ENCODE results near the gene LAD1.

LAD1 gene

GRCh38 chr1:201406831-201407406 is 7.8 kb upstream of the LAD1 start:
- DNase-seq (ENCODE audit: low spot score) = no peak
- TF ChIP-seq CTCF (IDR thresholded peaks at IDR 0.05) = no peak
- Histone ChIP-seq H3K27ac (no peak overlapping the region), H3K4me3 (no peak overlapping the region)

GRCh38 chr1:201405484-201405831 is 6.3 kb upstream of the LAD1 start:
- no peak for DNase-seq (ENCODE audit: low spot score)
- no peak overlapping the region for H3K27ac ChIP-seq
- TF ChIP-seq CTCF (IDR thresholded peaks at IDR 0.05) = no peak
- no peak overlapping the region for H3K4me3 ChIP-seq

GRCh38 chr1:201404722-201405483 is 5.8 kb upstream of the LAD1 start:
- H3K4me3 ChIP-seq = no peak overlapping the region
- TF ChIP-seq CTCF (IDR thresholded peaks at IDR 0.05) = no peak

GRCh38 chr1:201404055-201404454 is 4.9 kb upstream of the LAD1 start:
- DNase-seq (ENCODE audit: low spot score) = no peak
- no peak overlapping the region for H3K4me3 ChIP-seq
- no peak overlapping the region for H3K27ac ChIP-seq
- no peak for TF ChIP-seq CTCF (IDR thresholded peaks at IDR 0.05)

More at GRCh38 chr1:201404722-201405483, 5.8 kb upstream of the LAD1 start:
- H3K27ac ChIP-seq = no peak overlapping the region
- no peak for DNase-seq (ENCODE audit: low spot score)

- no peak overlapping the region for H3K4me3 ChIP-seq
- H3K27ac ChIP-seq = no peak overlapping the region
- DNase-seq (ENCODE audit: low spot score) = no peak
- TF ChIP-seq CTCF (IDR thresholded peaks at IDR 0.05) = no peak
These were observed 4.2 kb upstream of the LAD1 start for GRCh38 chr1:201403359-201403758.

GRCh38 chr1:201401700-201402099 is 2.6 kb upstream of the LAD1 start:
- no peak overlapping the region for H3K4me3 ChIP-seq
- no peak overlapping the region for H3K27ac ChIP-seq
- DNase-seq (ENCODE audit: low spot score) = no peak
- TF ChIP-seq CTCF (IDR thresholded peaks at IDR 0.05) = no peak

- Histone ChIP-seq H3K27ac (no peak overlapping the region), H3K4me3 (no peak overlapping the region)
- no peak for TF ChIP-seq CTCF (IDR thresholded peaks at IDR 0.05)
- no peak for DNase-seq (ENCODE audit: low spot score)
These were observed 1.7 kb upstream of the LAD1 start for GRCh38 chr1:201400852-201401230.
